GM12874 (cell line): Measurements from ENCODE around the gene SIGLEC9.

ENCODE experiments used
- TF ChIP-seq, protein P1 (sequence below): IDR thresholded peaks from 2 replicates; pipeline ENCODE4 v1.5.1; 2011; ENCODE audit warnings: low read depth, mild to moderate bottlenecking, control low read depth, low read length, moderate library complexity; ENCODE audit not compliant: insufficient read depth

The SIGLEC9 gene

DNA sequence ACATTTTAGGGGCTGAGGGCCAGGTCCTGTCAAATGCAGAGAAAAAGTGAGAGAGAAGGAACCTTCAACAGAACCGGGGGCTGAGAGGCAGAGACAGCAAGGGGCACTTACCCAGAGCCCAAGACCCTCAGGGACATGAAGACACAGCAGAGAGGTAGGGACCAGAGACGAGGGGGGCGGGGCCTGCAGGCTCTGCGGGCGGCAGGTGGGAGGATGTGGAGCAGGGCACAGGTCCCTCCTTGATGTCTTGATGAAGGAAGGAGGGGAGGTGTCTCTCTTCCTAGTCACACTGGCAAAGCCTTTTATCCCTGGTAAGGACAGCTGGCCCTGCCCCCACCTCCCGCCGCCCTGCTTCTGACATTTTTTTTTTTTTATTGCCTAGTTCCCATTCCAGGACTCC is 42.1 kb upstream of the SIGLEC9 start, which contains the start of gene KLK14:
Gene KLK14 (minus strand): TSS at position 277 of the 400 bp plus-strand sequence. CDS start 273 bp downstream, at position 4.
- TF ChIP-seq, protein P1, sequence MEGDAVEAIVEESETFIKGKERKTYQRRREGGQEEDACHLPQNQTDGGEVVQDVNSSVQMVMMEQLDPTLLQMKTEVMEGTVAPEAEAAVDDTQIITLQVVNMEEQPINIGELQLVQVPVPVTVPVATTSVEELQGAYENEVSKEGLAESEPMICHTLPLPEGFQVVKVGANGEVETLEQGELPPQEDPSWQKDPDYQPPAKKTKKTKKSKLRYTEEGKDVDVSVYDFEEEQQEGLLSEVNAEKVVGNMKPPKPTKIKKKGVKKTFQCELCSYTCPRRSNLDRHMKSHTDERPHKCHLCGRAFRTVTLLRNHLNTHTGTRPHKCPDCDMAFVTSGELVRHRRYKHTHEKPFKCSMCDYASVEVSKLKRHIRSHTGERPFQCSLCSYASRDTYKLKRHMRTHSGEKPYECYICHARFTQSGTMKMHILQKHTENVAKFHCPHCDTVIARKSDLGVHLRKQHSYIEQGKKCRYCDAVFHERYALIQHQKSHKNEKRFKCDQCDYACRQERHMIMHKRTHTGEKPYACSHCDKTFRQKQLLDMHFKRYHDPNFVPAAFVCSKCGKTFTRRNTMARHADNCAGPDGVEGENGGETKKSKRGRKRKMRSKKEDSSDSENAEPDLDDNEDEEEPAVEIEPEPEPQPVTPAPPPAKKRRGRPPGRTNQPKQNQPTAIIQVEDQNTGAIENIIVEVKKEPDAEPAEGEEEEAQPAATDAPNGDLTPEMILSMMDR, result no peak

DNA sequence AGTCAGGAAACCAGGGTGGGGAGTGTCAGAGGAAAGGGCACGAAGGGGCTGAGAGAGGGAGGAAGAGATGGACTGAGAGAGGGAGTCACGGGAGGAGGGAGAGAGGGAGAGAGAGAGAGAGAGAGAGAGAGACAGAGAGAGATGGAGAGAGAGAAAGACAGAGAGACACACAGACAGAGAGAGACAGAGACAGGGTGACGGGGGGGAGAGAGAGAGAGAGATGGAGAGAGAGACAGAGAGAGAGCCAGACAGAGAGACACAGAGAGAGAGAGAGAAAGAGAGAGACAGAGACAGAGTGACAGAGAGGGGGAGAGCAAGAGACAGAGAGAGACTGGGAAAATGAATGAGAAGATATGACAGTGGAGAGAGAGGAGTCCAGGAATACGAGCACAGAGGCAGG is 41.5 kb upstream of the SIGLEC9 start:
- TF ChIP-seq, protein P1, result no peak

DNA sequence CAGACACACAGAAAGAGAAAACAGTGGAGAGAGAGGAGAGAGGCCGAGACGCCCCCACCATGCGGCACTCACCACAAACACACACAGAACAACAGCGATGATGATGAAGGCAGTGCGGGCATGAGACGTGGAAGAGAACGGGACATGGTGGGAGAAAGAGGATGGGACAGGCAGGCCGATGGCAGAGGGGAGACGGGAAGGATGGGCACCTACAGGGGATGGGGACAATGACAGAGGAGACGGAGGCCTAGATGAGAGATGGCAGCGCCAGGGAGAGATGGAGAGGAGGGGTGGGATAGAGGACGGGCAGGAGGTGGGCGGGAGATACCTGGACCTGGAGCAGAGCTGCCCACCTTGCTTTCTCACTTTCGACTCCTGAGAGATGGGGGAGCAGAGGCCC is 40.9 kb upstream of the SIGLEC9 start:
- TF ChIP-seq, protein P1, result no peak

DNA sequence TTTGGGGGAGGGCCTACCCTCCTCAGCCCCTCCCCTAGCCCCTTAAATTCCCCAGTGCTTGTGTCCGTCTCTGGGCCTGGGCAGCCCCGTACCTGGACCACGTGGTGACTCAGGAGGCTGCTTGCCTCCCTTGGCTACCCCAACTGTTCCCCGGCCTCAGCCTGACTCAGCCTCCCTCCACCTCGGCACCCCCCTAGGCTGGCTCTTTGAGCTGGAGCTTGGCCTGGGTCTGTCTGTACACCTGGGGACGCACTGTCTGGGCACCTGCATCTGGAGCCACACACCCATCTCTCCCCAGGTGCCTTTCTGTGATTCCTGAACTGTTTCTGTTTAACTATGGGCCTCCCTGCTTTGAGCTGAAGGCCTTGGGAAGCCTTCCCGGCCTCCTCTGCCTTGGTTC is 40.2 kb upstream of the SIGLEC9 start:
- TF ChIP-seq, protein P1, result no peak

DNA sequence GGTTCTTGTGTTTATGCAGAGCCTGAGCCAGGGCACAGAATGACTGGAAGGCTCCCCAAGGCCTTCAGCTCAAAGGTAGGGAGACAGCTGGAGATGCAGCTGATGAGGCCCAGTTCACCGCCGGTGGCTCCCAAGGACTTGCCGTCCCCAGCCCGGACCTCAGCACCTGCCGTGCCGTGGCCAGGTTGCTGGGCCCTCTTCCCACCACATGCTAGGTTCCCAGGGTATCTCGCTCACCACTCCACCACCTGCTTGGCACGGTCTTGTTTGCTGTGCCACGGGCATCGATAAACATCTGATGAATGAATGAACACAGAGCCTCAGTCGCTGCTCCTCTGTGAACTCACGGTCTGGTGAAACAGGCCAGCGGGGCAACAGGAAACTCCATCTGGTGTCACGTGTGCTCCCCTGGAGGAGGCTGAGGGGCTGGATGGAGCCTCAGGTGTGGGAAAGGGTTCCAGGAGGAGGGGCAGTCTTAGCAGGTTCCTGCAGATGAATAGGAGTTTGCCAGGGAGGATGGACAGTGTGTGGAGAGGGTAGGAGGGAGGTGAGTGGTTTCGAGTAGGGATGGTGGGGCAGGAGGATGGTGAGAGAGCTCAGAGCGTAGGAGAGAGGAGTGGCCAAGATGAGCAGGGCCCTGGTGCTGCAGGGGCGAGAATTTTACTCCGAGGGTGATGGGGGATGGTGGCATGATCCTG is 38.4 kb upstream of the SIGLEC9 start:
- TF ChIP-seq, protein P1, result no peak

DNA sequence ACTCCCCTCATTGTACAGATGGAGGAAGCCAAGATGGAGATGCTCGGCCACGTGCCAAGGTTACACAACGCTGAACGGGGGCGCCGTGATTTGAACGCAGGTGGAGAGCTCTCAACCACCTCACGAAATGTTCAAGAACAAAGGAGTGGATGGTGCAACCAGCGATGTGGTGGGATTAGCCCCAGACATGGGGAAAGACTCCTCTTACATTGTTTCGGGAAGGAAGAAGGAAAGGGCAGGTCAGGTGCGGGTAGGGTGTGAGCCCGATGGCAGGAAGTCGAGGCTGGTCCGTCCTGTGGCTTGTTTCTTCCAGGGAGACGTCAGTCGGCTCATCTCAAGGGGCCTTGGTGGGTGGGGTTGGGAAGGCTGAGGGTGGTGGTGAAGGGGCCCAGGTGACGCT is 34.9 kb upstream of the SIGLEC9 start:
- TF ChIP-seq, protein P1, result no peak

DNA sequence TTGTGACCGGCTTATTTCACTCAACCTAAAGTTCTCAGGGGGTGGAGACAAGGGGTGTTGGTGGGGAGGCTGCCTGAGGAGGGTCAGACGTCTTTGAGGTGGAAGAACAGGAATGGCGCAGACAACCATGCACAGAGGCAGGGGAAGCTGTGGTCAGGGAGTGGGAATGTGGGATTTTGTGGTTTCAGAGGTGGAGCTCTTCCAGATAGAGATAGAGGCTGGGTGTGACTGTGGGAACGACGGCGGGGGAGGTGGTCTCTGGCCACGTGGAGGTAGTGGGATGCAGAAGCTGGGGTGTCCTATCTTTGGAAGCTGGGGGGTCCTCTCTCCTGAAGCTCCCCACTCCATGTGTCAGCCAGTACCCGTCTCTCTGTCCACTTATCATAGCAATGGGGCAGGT is 34.2 kb upstream of the SIGLEC9 start:
- TF ChIP-seq, protein P1, result no peak

DNA sequence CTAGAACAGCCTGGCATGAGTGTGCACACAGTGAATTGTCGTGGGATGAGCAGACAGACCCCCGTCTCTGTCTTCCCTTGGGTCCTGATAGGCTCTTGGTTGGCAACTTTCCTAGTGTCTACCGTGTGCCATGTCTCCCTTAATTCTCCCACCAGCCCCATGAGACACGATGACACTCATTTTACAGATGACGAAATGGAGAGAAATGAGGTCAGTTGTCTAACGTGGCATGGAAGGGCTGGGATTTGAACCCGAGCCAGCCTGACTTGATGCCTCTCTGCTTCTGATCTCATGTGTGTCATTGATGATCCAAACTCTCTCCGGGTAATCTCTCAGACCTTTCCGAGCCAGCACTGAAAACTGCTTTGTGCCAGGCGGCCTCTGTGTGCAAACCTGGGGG is 33.6 kb upstream of the SIGLEC9 start:
- TF ChIP-seq, protein P1, result no peak
